SK-N-SH (cell line): ENCODE data around the gene TSHZ3. TPM values are rescaled to one million over a fixed set of nuclear protein-coding genes. Genes with fewer than 3 reads are reported as not detected.

Source experiments
- CTCF ChIA-PET: fragments of 300-600, 350-600 bp; formaldehyde crosslinking; extraction: SDS; loops from one replicate; lab custom pipeline; 2021; lab: Yijun Ruan, JAX
- POLR2A ChIA-PET: fragments of 350-600 bp; sonication (Branson Sonifier 250); formaldehyde crosslinking; extraction: SDS; loops from one replicate; lab custom pipeline; 2020; ENCODE audit warnings: antibody characterized with exemption, inconsistent platforms; lab: Yijun Ruan, JAX
- DNase-seq: peaks from one replicate; pipeline ENCODE4 v3.0.0; 2012
- H2AFZ ChIP-seq: fragments of 200-600 bp; sonication (generic); 2 replicates; pipeline ENCODE4 v1.8.1; 2016; ENCODE audit warnings: antibody characterized with exemption, mild to moderate bottlenecking, low read depth
- H3F3A ChIP-seq: fragments of 200-600 bp; sonication (generic); replicated peaks from 2 replicates; pipeline ENCODE3; 2016; ENCODE audit warnings: antibody characterized with exemption, mild to moderate bottlenecking; ENCODE audit not compliant: insufficient read depth
- H3K27ac ChIP-seq, 2 experiments: fragments of 200-500 bp in 1 of 2; fragments of 200-600 bp in 1 of 2; sonication (Bioruptor generic) in 1 of 2; sonication (generic), shearing (Covaris generic) in 1 of 2; 2 replicates each; pipeline versions ENCODE4 v1.5.1 to v1.6.1; 2014 to 2016; ENCODE audit warnings: low read depth in 2 of 2, inconsistent platforms in 1 of 2, low read length in 1 of 2, mild to moderate bottlenecking in 1 of 2, mixed read lengths in 1 of 2
- H3K27me3 ChIP-seq: fragments of 200-600 bp; sonication (generic), shearing (Covaris generic); 2 replicates; pipeline ENCODE4 v1.6.1; 2016; ENCODE audit warnings: mixed run types; ENCODE audit not compliant: insufficient read depth
- H3K36me3 ChIP-seq, 2 experiments: fragments of 200-500 bp in 1 of 2; fragments of 200-600 bp in 1 of 2; sonication (Bioruptor generic) in 1 of 2; sonication (generic) in 1 of 2; replicated peaks in 1 of 2; 2 replicates each; pipeline versions ENCODE3 to v1.5.1; 2014 to 2016; ENCODE audit warnings: low read length in 1 of 2, mild to moderate bottlenecking in 1 of 2; ENCODE audit not compliant: insufficient read depth in 2 of 2, control insufficient read depth in 1 of 2
- H3K4me1 ChIP-seq, 2 experiments: fragments of 200-500 bp in 1 of 2; fragments of 200-600 bp in 1 of 2; sonication (Bioruptor generic) in 1 of 2; sonication (generic), shearing (Covaris generic) in 1 of 2; 2 replicates each; pipeline versions ENCODE4 v1.5.1 to v1.6.1; 2014 to 2016; ENCODE audit warnings: low read depth in 1 of 2, low read length in 1 of 2, mixed run types in 1 of 2; ENCODE audit not compliant: insufficient read depth in 2 of 2, control insufficient read depth in 1 of 2
- H3K4me2 ChIP-seq: fragments of 200-600 bp; sonication (generic), shearing (Covaris generic); 2 replicates; pipeline ENCODE4 v1.6.1; 2017; ENCODE audit warnings: mixed run types
- H3K4me3 ChIP-seq, 2 experiments: fragments of 200-500 bp in 1 of 2; fragments of 200-600 bp in 1 of 2; sonication (Bioruptor generic) in 1 of 2; sonication (generic), shearing (Covaris generic) in 1 of 2; 2 replicates each; pipeline versions ENCODE4 v1.5.1 to v1.8.1; 2014 to 2016; ENCODE audit warnings: low read depth in 2 of 2, inconsistent platforms in 1 of 2, low read length in 1 of 2, mild to moderate bottlenecking in 1 of 2, mixed read lengths in 1 of 2, moderate library complexity in 1 of 2
- H3K79me2 ChIP-seq: fragments of 200-600 bp; sonication (generic); 2 replicates; pipeline ENCODE4 v1.8.1; 2017; ENCODE audit warnings: mild to moderate bottlenecking; ENCODE audit not compliant: insufficient read depth
- H3K9ac ChIP-seq: fragments of 200-600 bp; sonication (generic); 2 replicates; pipeline ENCODE4 v1.6.1; 2017; ENCODE audit warnings: mixed run types
- H3K9me2 ChIP-seq: fragments of 200-600 bp; sonication (generic); 2 replicates; pipeline ENCODE4 v1.6.1; 2017; ENCODE audit warnings: mixed run types
- H3K9me3 ChIP-seq: fragments of 200-600 bp; sonication (generic); 2 replicates; pipeline ENCODE4 v1.6.1; 2017; ENCODE audit warnings: mixed run types, mild to moderate bottlenecking, moderate library complexity
- H4K20me1 ChIP-seq: fragments of 200-600 bp; sonication (generic); 2 replicates; pipeline ENCODE4 v1.6.1; 2017; ENCODE audit warnings: mild to moderate bottlenecking, mixed run types; ENCODE audit not compliant: insufficient read depth
- ELF1 ChIP-seq: IDR thresholded peaks from 2 replicates; pipeline ENCODE4 v1.4.0; 2012
- FOSL2 ChIP-seq: IDR thresholded peaks from 2 replicates; pipeline ENCODE4 v1.4.0; 2012; ENCODE audit warnings: low read depth, mild to moderate bottlenecking, moderate library complexity, borderline replicate concordance
- FOXJ3 ChIP-seq: sonication (generic); formaldehyde crosslinking; IDR thresholded peaks from 2 replicates; pipeline ENCODE4 v1.5.1; 2020; ENCODE audit warnings: mild to moderate bottlenecking, missing genetic modification reagents
- GABPA ChIP-seq: IDR thresholded peaks from 2 replicates; pipeline ENCODE4 v1.4.0; 2012; ENCODE audit warnings: low read depth, mild to moderate bottlenecking
- IRF3 ChIP-seq: fragments of 150-350 bp; IDR thresholded peaks from 2 replicates; pipeline ENCODE4 v1.6.1; 2016; ENCODE audit warnings: mild to moderate bottlenecking, low read depth, low read length
- JUND ChIP-seq: IDR thresholded peaks from 2 replicates; pipeline ENCODE4 v1.4.0; 2012
- POLR2AphosphoS5 ChIP-seq: IDR thresholded peaks from 2 replicates; pipeline ENCODE4 v1.6.1; 2012; ENCODE audit warnings: low read depth, low read length
- REST ChIP-seq: IDR thresholded peaks from 2 replicates; pipeline ENCODE4 v1.6.1; 2012; ENCODE audit warnings: mild to moderate bottlenecking, low read depth, low read length, moderate library complexity
- TAF1 ChIP-seq: IDR thresholded peaks from 2 replicates; pipeline ENCODE4 v1.6.1; 2012; ENCODE audit warnings: low read depth, mild to moderate bottlenecking, low read length, moderate library complexity, borderline replicate concordance
- USF1 ChIP-seq: IDR thresholded peaks from 2 replicates; pipeline ENCODE4 v1.4.0; 2012; ENCODE audit warnings: low read depth, borderline replicate concordance
- USF2 ChIP-seq: fragments of 150-350 bp; IDR thresholded peaks from 2 replicates; pipeline ENCODE4 v1.6.1; 2017; ENCODE audit warnings: antibody characterized with exemption, low read length, low read depth, borderline replicate concordance
- YY1 ChIP-seq: IDR thresholded peaks from 2 replicates; pipeline ENCODE4 v1.4.0; 2012; ENCODE audit warnings: low read depth, mild to moderate bottlenecking
- WGBS: methylation state at CpG from one replicate; pipeline ENCODE4 v1.1.6; 2017; ENCODE audit warnings: low lambda C conversion rate; 5-methylcytosine and 5-hydroxymethylcytosine counted together
- polyA plus RNA-seq, 3 experiments: library from polyadenylated mRNA; depleted of rRNA; stranded (reverse); fragments of >200 nt; gene quantifications; 2 replicates each; pipeline ENCODE4 v1.2.3, GENCODE V29; 2012
- TF ChIP-seq, protein P1 (sequence below): IDR thresholded peaks from 2 replicates; pipeline ENCODE4 v1.4.0; 2012; ENCODE audit warnings: low read depth

Gene TSHZ3
- polyA plus RNA-seq, 1 of the 3 experiments (the other 2 are of a cell fraction), result 3.3 TPM

GRCh38 chr19:31300422-31300821 is 48.8 kb downstream of the TSHZ3 start:
- H4K20me1 ChIP-seq, result no peaks in the 10 kb centered on the region
- H3K9me3 ChIP-seq, result no peaks in the 10 kb centered on the region
- DNase-seq, result no peak
- no peaks in the 10 kb centered on the region for H3K36me3 ChIP-seq
- no peaks in the 10 kb centered on the region for H3K27me3 ChIP-seq
- H3K4me1 ChIP-seq, result peaks cover 0 to 26% of the 10 kb centered on the region in 2 experiments; a peak in 2 of 4 replicates
- H3K4me3 ChIP-seq, result no peak overlapping the region
- 50% methylated on average over 6 of the region's 6 CpGs for WGBS
- H3K4me2 ChIP-seq, result no peak overlapping the region
- peaks cover 16% of the 10 kb centered on the region; the same call in 1 of the 2 replicates for H3K79me2 ChIP-seq
- H3K27ac ChIP-seq, result no peak overlapping the region
- CTCF ChIA-PET, result interaction anchor here (1.3 kb wide), 1 partner anchor 19 kb away, joined by 3 read pairs; no protein-coding TSS in a partner anchor
- H2AFZ ChIP-seq, result no peak overlapping the region
- no peak for TF ChIP-seq USF2
- no peak for TF ChIP-seq FOSL2
- no peak for TF ChIP-seq TAF1
- no peak for TF ChIP-seq FOXJ3
- TF ChIP-seq YY1, result no peak
- no peak for TF ChIP-seq IRF3
- no peak for TF ChIP-seq USF1
- no peak for TF ChIP-seq REST
- TF ChIP-seq GABPA, result no peak
- TF ChIP-seq JUND, result no peak
- no peak for TF ChIP-seq POLR2AphosphoS5
- no peak for TF ChIP-seq ELF1
- TF ChIP-seq, protein P1, sequence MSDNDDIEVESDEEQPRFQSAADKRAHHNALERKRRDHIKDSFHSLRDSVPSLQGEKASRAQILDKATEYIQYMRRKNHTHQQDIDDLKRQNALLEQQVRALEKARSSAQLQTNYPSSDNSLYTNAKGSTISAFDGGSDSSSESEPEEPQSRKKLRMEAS, result no peak
- TF ChIP-seq, all 33 proteins: peak for 0
- POLR2A ChIA-PET, result no interaction called here
- no peaks in the 10 kb centered on the region for H3F3A ChIP-seq
- H3K9me2 ChIP-seq, result no peaks in the 10 kb centered on the region
- H3K9ac ChIP-seq, result no peak overlapping the region
